CD4-positive, alpha-beta memory T cell (primary cell): Measurements from ENCODE around the gene PCDHGB4. TPM values are rescaled to one million over a fixed set of nuclear protein-coding genes. Genes with fewer than 3 reads are reported as not detected.
"Not testable (repeated sequence)": the region's sequence is repeated elsewhere in the genome, so short reads cannot be mapped to it uniquely, and the experiment has no call there.

Experiments
- CTCF ChIA-PET: fragments of 350-600 bp; sonication (Branson Sonifier 250); formaldehyde crosslinking; loops from one replicate; lab custom pipeline; 2021; ENCODE audit warnings: inconsistent platforms; ENCODE audit not compliant: partially characterized antibody; lab: Charles Lee
- POLR2A ChIA-PET: fragments of 350-600 bp; sonication (Branson Sonifier 250); formaldehyde crosslinking; loops from one replicate; lab custom pipeline; 2021; ENCODE audit not compliant: partially characterized antibody; lab: Charles Lee
- DNase-seq, 5 donors: peaks; one replicate each; pipeline versions ENCODE4 v3.0.0 to v3.0.0-alpha.2; 2020 to 2022; ENCODE audit warnings: mixed read lengths in 1 of 5
- H3K27ac ChIP-seq: one replicate; pipeline ENCODE4 v1.7.0; 2013; ENCODE audit warnings: low read depth, low read length
- H3K27me3 ChIP-seq: 2 replicates; pipeline ENCODE4 v1.7.0; 2013; ENCODE audit warnings: mild to moderate bottlenecking, low read length, moderate library complexity; ENCODE audit not compliant: insufficient read depth
- H3K36me3 ChIP-seq: 2 replicates; pipeline ENCODE4 v1.7.0; 2013; ENCODE audit warnings: mild to moderate bottlenecking, low read length, moderate library complexity; ENCODE audit not compliant: insufficient read depth
- H3K4me1 ChIP-seq: 2 replicates; pipeline ENCODE4 v1.7.0; 2013; ENCODE audit warnings: mild to moderate bottlenecking, low read length, moderate library complexity; ENCODE audit not compliant: insufficient read depth
- H3K4me3 ChIP-seq, 2 donors: one replicate each; pipeline ENCODE4 v1.7.0; 2013; ENCODE audit warnings: low read length in 2 of 2, mild to moderate bottlenecking in 1 of 2
- H3K9me3 ChIP-seq, 2 donors: one replicate each; pipeline ENCODE4 v1.7.0; 2013; ENCODE audit warnings: low read length in 2 of 2, control low read depth in 1 of 2; ENCODE audit not compliant: control insufficient read depth in 1 of 2
- H3K27ac Mint-ChIP-seq, 7 donors: one replicate each; pipeline ENCODE4 v1.8.0; 2020 to 2021; ENCODE audit warnings: mixed read lengths in 7 of 7, mild to moderate bottlenecking in 6 of 7, inconsistent platforms in 3 of 7, moderate library complexity in 3 of 7
- H3K27me3 Mint-ChIP-seq, 2 donors: one replicate each; pipeline ENCODE4 v1.8.0; 2020 to 2021; ENCODE audit warnings: mixed read lengths in 2 of 2
- H3K36me3 Mint-ChIP-seq, 2 donors: one replicate each; pipeline ENCODE4 v1.8.0; 2020 to 2021; ENCODE audit warnings: mixed read lengths in 2 of 2, inconsistent platforms in 1 of 2, mild to moderate bottlenecking in 1 of 2
- H3K4me1 Mint-ChIP-seq, 4 donors: one replicate each; pipeline ENCODE4 v1.8.0; 2020 to 2021; ENCODE audit warnings: mixed read lengths in 4 of 4, mild to moderate bottlenecking in 1 of 4
- H3K4me3 Mint-ChIP-seq, 8 donors: one replicate each; pipeline ENCODE4 v1.8.0; 2020 to 2021; ENCODE audit warnings: mixed read lengths in 8 of 8, mild to moderate bottlenecking in 7 of 8, moderate library complexity in 6 of 8, inconsistent platforms in 3 of 8
- H3K9me3 Mint-ChIP-seq, 8 donors: one replicate each; pipeline ENCODE4 v1.8.0; 2020 to 2021; ENCODE audit warnings: mixed read lengths in 8 of 8, mild to moderate bottlenecking in 5 of 8, inconsistent platforms in 3 of 8, moderate library complexity in 1 of 8
- intact Hi-C: fragments of 100-400 bp; cut with micrococcal nuclease; formaldehyde crosslinking; loops from one replicate; pipeline ENCODE4 v1.15.1; 2023
- polyA plus RNA-seq, 2 donors: library from polyadenylated mRNA; unstranded; fragments of 300-500 nt; fragmentation: Illumina TruSeq; gene quantifications; one replicate each; pipeline ENCODE4 v1.2.3, GENCODE V29; 2021
- total RNA-seq, 2 experiments: library from RNA; stranded (reverse); gene quantifications; one replicate each; pipeline ENCODE4 v1.2.3, GENCODE V29; 2021

Gene PCDHGB4
- total and polyA plus RNA-seq, 4 experiments from 2014 or later: 0.13 to 0.23 (median 0.19) TPM; not detected in 1

GRCh38 chr5:141345327-141345726, 42.2 kb upstream of the PCDHGB4 start:
- Mint-ChIP-seq H3K4me1 (peaks cover 0 to 6% (median 2%) of the 10 kb centered on the region in 4 donors), H3K9me3 (peaks cover 3 to 72% (median 60%) of the 10 kb centered on the region in 8 donors), H3K36me3 (peaks cover 5 to 12% of the 10 kb centered on the region in 2 donors), H3K4me3 (peak overlapping the region in 1 of 8 donors; percentile 20), H3K27me3 (peaks cover 30 to 38% of the 10 kb centered on the region in 2 donors), H3K27ac (peak overlapping the region in 1 of 7 donors; percentile 51)
- ChIA-PET CTCF (no interaction called here), POLR2A (no interaction called here)
- Histone ChIP-seq H3K4me3 (no peak overlapping the region), H3K4me1 (no peaks in the 10 kb centered on the region), H3K27ac (no peak overlapping the region), H3K9me3 (peaks cover 0 to 3% of the 10 kb centered on the region in 2 donors), H3K36me3 (no peaks in the 10 kb centered on the region), H3K27me3 (no peaks in the 10 kb centered on the region)
- no peak for DNase-seq
- intact Hi-C loops: no loop called here

- CTCF ChIA-PET: interaction anchor here (1.4 kb wide), 1 partner anchor 221 kb away, joined by 6 read pairs; no protein-coding TSS in a partner anchor
- Mint-ChIP-seq H3K9me3 (peaks cover 3 to 77% (median 64%) of the 10 kb centered on the region in 8 donors), H3K36me3 (peaks cover 5 to 12% of the 10 kb centered on the region in 2 donors), H3K27me3 (peaks cover 33 to 44% of the 10 kb centered on the region in 2 donors), H3K27ac (peak overlapping the region in 1 of 7 donors; percentile 47)
- H3K27ac ChIP-seq, H3K4me3 Mint-ChIP-seq, DNase-seq, H3K4me1 Mint-ChIP-seq, POLR2A ChIA-PET, H3K9me3 ChIP-seq, H3K36me3 ChIP-seq, H3K4me3 ChIP-seq, H3K4me1 ChIP-seq, H3K27me3 ChIP-seq, intact Hi-C loops: not testable (repeated sequence)
Measured at GRCh38 chr5:141346017-141346416, 41.5 kb upstream of the PCDHGB4 start.

- Mint-ChIP-seq H3K27ac (peak within 1 kb of the TSS in 1 of 7 donors; percentile 37), H3K4me1 (peaks cover 0 to 4% (median 2%) of the 10 kb centered on the region in 4 donors), H3K27me3 (peaks cover 31 to 37% of the 10 kb centered on the region in 2 donors), H3K9me3 (peaks cover 0 to 61% (median 50%) of the 10 kb centered on the region in 8 donors), H3K36me3 (peaks cover 4 to 10% of the 10 kb centered on the region in 2 donors), H3K4me3 (peak within 1 kb of the TSS; percentile 19 to 81 (median 67))
- H3K27me3 ChIP-seq: no peaks in the 10 kb centered on the region
- no peaks in the 10 kb centered on the region for H3K36me3 ChIP-seq
- peaks cover 0 to 3% of the 10 kb centered on the region in 2 donors for H3K9me3 ChIP-seq
- peak in 2 of 5 donors; percentile 15 to 32 for DNase-seq
- no peak within 1 kb of the TSS for H3K4me3 ChIP-seq
- ChIA-PET CTCF (interaction anchor here (0.7 to 1.4 kb wide), 3 partner anchors 11 to 163 kb away, joined by 3 to 5 read pairs (median 3); partner anchors contain the start of genes PCDHGA2 and TAF7), POLR2A (no interaction called here)
- no peaks in the 10 kb centered on the region for H3K4me1 ChIP-seq
- no peak within 1 kb of the TSS for H3K27ac ChIP-seq
- intact Hi-C loops: loop anchor here (10.0 kb wide), 1 partner anchor 205 kb away; no protein-coding TSS in a partner anchor
Measured at GRCh38 chr5:141349917-141350619, 37.4 kb upstream of the PCDHGB4 start, which contains the start of gene PCDHGB1. Gene PCDHGB1, plus strand, starts transcription at chr5:141350099. Its CDS starts 162 bp downstream, at chr5:141350261.

- H3K27ac ChIP-seq: no peak overlapping the region
- ChIA-PET CTCF (no interaction called here), POLR2A (no interaction called here)
- no peak overlapping the region for H3K4me3 Mint-ChIP-seq
- H3K27me3 Mint-ChIP-seq: peaks cover 36 to 42% of the 10 kb centered on the region in 2 donors
- no peak for DNase-seq
- no peak overlapping the region for H3K4me3 ChIP-seq
- intact Hi-C loops: loop anchor here (10.0 kb wide), 1 partner anchor 203 kb away; no protein-coding TSS in a partner anchor
- H3K36me3 Mint-ChIP-seq: peaks cover 2 to 6% of the 10 kb centered on the region in 2 donors
- peaks cover 0 to 4% (median 2%) of the 10 kb centered on the region in 4 donors for H3K4me1 Mint-ChIP-seq
- no peak overlapping the region for H3K27ac Mint-ChIP-seq
- peaks cover 0 to under 1% of the 10 kb centered on the region in 2 donors for H3K9me3 ChIP-seq
- H3K27me3 ChIP-seq: peaks cover 3% of the 10 kb centered on the region
- no peaks in the 10 kb centered on the region for H3K4me1 ChIP-seq
- H3K36me3 ChIP-seq: no peaks in the 10 kb centered on the region
- H3K9me3 Mint-ChIP-seq: peaks cover 0 to 64% (median 51%) of the 10 kb centered on the region in 8 donors
Measured at GRCh38 chr5:141351591-141351990, 35.9 kb upstream of the PCDHGB4 start.

GRCh38 chr5:141354900-141355469, 32.5 kb upstream of the PCDHGB4 start, which contains the start of gene PCDHGA4:
Gene PCDHGA4, plus strand, starts transcription at chr5:141355021. Its CDS starts 87 bp downstream, at chr5:141355108.
- Histone ChIP-seq H3K4me3 (no peak within 1 kb of the TSS), H3K27me3 (peaks cover 11% of the 10 kb centered on the region), H3K4me1 (no peaks in the 10 kb centered on the region), H3K9me3 (no peaks in the 10 kb centered on the region), H3K27ac (no peak within 1 kb of the TSS), H3K36me3 (no peaks in the 10 kb centered on the region)
- DNase-seq: peak in 1 of 5 donors; percentile 17
- H3K4me3 Mint-ChIP-seq: peak within 1 kb of the TSS in 7 of 8 donors; percentile 33 to 58 (median 46)
- POLR2A ChIA-PET: no interaction called here
- no peak within 1 kb of the TSS for H3K27ac Mint-ChIP-seq
- peaks cover 41 to 44% of the 10 kb centered on the region in 2 donors for H3K27me3 Mint-ChIP-seq
- H3K9me3 Mint-ChIP-seq: peaks cover 0 to 65% (median 47%) of the 10 kb centered on the region in 8 donors
- intact Hi-C loops: loop anchor here (10.0 kb wide), 1 partner anchor 200 kb away; no protein-coding TSS in a partner anchor
- CTCF ChIA-PET: interaction anchor here (1.7 to 2.2 kb wide), 2 partner anchors 15 to 209 kb away, joined by 5 read pairs; partner anchors contain the start of gene PCDHGB3
- H3K36me3 Mint-ChIP-seq: peaks cover 4 to 8% of the 10 kb centered on the region in 2 donors
- H3K4me1 Mint-ChIP-seq: peaks cover 0 to 6% (median 3%) of the 10 kb centered on the region in 4 donors

GRCh38 chr5:141355641-141356040, 31.9 kb upstream of the PCDHGB4 start:
- H3K36me3 ChIP-seq: no peaks in the 10 kb centered on the region
- no peaks in the 10 kb centered on the region for H3K9me3 ChIP-seq
- intact Hi-C loops: loop anchor here (10.0 kb wide), 1 partner anchor 199 kb away; no protein-coding TSS in a partner anchor
- H3K27ac ChIP-seq: no peak overlapping the region
- no peaks in the 10 kb centered on the region for H3K4me1 ChIP-seq
- H3K36me3 Mint-ChIP-seq: peaks cover 5 to 8% of the 10 kb centered on the region in 2 donors
- POLR2A ChIA-PET: no interaction called here
- H3K4me1 Mint-ChIP-seq: peaks cover 0 to 5% (median 2%) of the 10 kb centered on the region in 4 donors
- no peak overlapping the region for H3K27ac Mint-ChIP-seq
- H3K27me3 Mint-ChIP-seq: peaks cover 36 to 43% of the 10 kb centered on the region in 2 donors
- H3K4me3 Mint-ChIP-seq: peak overlapping the region in 2 of 8 donors; percentile 10 to 25
- H3K4me3 ChIP-seq: no peak overlapping the region
- DNase-seq: no peak
- CTCF ChIA-PET: interaction anchor here (1.7 to 2.2 kb wide), 2 partner anchors 14 to 208 kb away, joined by 5 read pairs; partner anchors contain the start of gene PCDHGB3
- peaks cover 11% of the 10 kb centered on the region for H3K27me3 ChIP-seq
- H3K9me3 Mint-ChIP-seq: peaks cover 0 to 65% (median 50%) of the 10 kb centered on the region in 8 donors
